HG02759 (cell line): ENCODE results near the gene OSBPL8.
"Not testable (repeated sequence)": the region's sequence is repeated elsewhere in the genome, so short reads cannot be mapped to it uniquely, and the experiment has no call there.

Experiments
- ATAC-seq: cut with Tn5 transposase; IDR thresholded peaks from one replicate; pipeline ENCODE4 v1.9.1; 2021; ENCODE audit warnings: mild to moderate bottlenecking, moderate library complexity; ENCODE audit not compliant: unreplicated experiment

Gene OSBPL8

GRCh38 chr12:76374386-76375020 is 185.1 kb downstream of the OSBPL8 start:
- ATAC-seq, result no peak

- no peak for ATAC-seq
Measured at GRCh38 chr12:76368230-76368629, 191.3 kb downstream of the OSBPL8 start.

- no peak for ATAC-seq
Measured at GRCh38 chr12:76366163-76366562, 193.4 kb downstream of the OSBPL8 start.

GRCh38 chr12:76364131-76364530 is 195.4 kb downstream of the OSBPL8 start:
- not testable (repeated sequence) for ATAC-seq

GRCh38 chr12:76360316-76360715 is 199.3 kb downstream of the OSBPL8 start:
- no peak for ATAC-seq

GRCh38 chr12:76356071-76356470 is 203.5 kb downstream of the OSBPL8 start:
- no peak for ATAC-seq

- ATAC-seq, result peak; percentile 98
Measured at GRCh38 chr12:76348079-76348901, 211.3 kb downstream of the OSBPL8 start, which contains the start of gene BBS10. Gene BBS10 (minus strand): TSS chr12:76348415. CDS start chr12:76348358, 57 bp downstream.

GRCh38 chr12:76346798-76347420 is 212.7 kb downstream of the OSBPL8 start:
- ATAC-seq, result no peak

GRCh38 chr12:76346236-76346635 is 213.3 kb downstream of the OSBPL8 start:
- no peak for ATAC-seq

GRCh38 chr12:76345569-76345968 is 214.0 kb downstream of the OSBPL8 start:
- ATAC-seq, result no peak

GRCh38 chr12:76341436-76342030 is 218.0 kb downstream of the OSBPL8 start:
- ATAC-seq, result no peak

GRCh38 chr12:76340680-76341435 is 218.7 kb downstream of the OSBPL8 start:
- ATAC-seq, result no peak

- no peak for ATAC-seq
Measured at GRCh38 chr12:76337583-76337982, 222.0 kb downstream of the OSBPL8 start.

- ATAC-seq, result no peak
Measured at GRCh38 chr12:76332606-76333005, 227.0 kb downstream of the OSBPL8 start.

GRCh38 chr12:76329606-76330005 is 230.0 kb downstream of the OSBPL8 start:
- ATAC-seq, result no peak

- ATAC-seq, result no peak
Measured at GRCh38 chr12:76329159-76329558, 230.4 kb downstream of the OSBPL8 start.

- not testable (repeated sequence) for ATAC-seq
Measured at GRCh38 chr12:76319595-76320319, 239.8 kb downstream of the OSBPL8 start.

GRCh38 chr12:76318773-76319594 is 240.6 kb downstream of the OSBPL8 start:
- no peak for ATAC-seq

- no peak for ATAC-seq
Measured at GRCh38 chr12:76317976-76318375, 241.6 kb downstream of the OSBPL8 start.
